GM18909 (cell line): ENCODE data around the gene LNP1.
"Not testable (repeated sequence)": the region's sequence is repeated elsewhere in the genome, so short reads cannot be mapped to it uniquely, and the experiment has no call there.

Source experiments
- ATAC-seq: cut with Tn5 transposase; IDR thresholded peaks from one replicate; pipeline ENCODE4 v1.9.1; 2021; ENCODE audit warnings: mild to moderate bottlenecking; ENCODE audit not compliant: unreplicated experiment, poor library complexity

The LNP1 gene, protein sequence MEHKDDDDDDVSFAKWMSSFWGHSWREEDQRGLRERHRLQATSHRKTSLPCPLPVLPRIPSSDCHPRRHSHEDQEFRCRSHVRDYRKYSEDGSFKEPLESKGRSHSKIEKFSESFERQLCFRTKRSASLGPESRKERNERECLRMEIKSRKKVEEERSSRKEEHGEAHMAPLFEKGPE

DNA sequence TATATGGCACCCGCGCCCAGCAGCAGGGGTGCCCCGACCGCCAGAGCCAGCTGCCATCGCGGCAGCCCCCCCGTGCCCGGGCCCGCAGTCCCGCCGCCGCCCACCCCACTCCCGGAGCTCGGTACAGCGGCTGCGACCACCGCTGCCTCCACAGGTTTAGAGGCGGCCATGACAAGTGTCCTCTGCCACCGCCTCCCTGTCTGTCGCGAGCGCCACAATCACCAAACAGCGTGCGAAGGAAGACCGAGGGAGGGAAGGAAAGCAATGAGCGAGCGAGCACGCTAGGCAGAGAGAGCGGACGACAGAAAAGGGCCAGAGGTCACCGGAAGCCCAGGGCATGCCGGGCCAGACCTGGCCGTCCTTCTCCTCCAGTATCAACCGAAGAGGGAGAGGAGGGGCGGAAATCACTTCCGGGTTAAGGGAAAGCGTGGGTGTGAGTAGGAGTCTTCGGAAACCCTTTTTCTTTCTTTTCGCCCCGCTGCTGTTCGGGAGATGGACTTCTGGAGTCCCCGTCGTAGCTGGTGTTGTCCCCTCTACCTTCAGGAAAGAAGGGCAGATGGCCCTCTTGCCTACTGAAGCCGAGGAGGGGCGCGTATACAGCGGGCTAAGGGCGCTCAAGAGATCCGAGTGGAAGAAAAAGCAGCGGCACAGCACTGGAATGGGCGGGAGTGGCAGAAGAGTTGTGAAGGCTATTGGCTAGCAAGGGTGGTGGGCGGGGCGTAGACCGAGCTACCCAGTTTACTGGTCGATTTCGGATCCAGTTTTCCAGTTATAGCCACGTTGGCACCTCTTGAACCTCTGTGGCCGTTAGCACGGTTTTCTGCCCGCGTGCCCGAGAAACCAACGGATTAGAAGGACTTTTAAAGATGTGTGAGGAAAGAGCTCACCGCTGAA lies at the start of gene LNP1, which contains the start of gene TOMM70:
Gene LNP1 (plus strand): TSS at position 760 of the 894 bp plus-strand sequence. CDS start 28,191 bp downstream, outside the sequence.
Gene TOMM70 (minus strand): TSS at position 310 of the 894 bp plus-strand sequence. CDS start 140 bp downstream, at position 170.
- ATAC-seq = peak; percentile 92

DNA sequence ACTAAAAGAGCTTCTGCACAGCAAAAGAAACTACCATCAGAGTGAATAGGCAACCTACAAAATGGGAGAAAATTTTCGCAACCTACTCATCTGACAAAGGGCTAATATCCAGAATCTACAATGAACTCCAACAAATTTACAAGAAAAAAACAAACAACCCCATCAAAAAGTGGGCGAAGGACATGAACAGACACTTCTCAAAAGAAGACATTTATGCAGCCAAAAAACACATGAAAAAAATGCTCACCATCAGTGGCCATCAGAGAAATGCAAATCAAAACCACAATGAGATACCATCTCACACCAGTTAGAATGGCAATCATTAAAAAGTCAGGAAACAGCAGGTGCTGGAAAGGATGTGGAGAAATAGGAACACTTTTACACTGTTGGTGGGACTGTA lies 49.6 kb upstream of the LNP1 start:
- not testable (repeated sequence) for ATAC-seq

DNA sequence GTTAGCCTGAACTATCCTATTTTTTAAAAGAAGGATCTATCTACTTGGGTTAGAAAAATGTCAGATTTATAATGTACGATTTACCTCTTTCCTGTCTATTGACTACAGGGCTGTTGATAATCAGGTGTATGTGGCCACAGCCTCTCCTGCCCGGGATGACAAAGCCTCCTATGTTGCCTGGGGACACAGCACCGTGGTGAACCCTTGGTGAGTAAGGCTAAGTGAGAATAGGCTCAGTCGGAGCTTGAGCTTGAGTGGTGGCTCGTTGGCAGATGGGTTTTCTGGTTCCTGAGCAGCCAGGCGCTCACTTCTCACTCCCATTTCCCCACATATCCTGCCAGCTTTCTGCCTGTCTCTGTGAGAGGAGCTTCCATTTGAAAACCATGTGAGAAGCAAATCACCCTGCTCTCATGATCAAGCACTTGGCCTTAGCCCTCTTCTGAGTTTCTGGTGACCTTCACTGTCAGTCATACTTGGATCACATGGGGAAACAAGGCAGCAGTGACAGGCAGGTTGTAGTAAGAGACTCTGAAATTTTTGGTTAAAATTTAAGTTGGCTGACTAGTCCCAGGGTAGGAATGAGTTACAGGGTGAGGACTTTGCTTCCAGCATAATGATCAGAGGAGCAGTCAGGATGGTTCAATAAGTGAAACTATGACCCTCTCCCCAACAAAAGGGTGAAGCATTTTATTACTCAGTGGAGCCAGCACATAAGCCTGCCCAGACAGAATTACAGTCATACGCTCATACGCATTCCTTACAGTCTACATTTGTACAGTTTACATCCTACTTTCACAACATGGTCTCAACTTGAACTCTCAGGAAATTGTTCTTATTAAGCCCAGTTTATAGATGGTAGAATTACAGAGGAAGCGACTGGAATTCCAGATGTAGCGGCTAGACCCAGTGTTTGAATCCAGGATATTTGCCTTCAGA lies 48.8 kb upstream of the LNP1 start:
- no peak for ATAC-seq

DNA sequence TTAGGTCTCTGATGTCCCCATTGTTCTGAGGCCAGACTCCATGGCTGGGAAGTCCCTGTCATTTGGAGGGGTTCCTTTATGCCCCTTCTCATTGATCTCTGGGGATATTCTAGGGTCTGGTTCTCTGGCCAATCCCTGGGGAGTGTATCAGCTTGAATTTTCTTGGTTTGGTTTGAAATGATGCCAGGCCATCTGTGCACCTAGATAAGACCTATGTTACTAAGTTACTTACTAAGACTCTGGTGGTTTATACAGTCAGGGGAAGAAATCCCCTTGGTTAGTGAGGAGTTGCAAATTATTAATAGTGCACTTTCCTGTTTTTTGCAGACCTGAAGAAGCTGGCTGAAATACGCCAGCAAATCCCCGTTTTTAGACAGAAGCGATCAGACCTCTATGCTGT lies 46.5 kb upstream of the LNP1 start:
- ATAC-seq = peak; percentile 76

DNA sequence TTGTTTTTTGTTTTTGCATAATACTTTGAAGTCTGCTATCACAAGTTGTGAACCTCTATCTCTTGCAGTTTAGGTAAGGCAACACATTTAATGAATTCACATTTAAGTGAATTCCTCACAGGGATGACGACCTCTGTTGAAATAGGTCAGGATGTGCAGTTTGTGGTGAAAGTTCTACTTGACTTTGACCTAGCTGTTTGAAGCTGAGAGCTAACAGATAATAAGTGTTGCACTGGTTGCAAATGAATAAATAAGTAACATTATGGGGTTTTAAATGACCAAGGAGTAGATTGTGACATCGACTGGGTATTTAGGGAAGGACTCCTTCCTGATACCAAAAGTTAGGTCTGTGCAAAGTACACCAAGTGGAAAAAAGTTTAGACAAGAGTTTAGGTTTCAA lies 42.9 kb upstream of the LNP1 start:
- ATAC-seq = no peak

DNA sequence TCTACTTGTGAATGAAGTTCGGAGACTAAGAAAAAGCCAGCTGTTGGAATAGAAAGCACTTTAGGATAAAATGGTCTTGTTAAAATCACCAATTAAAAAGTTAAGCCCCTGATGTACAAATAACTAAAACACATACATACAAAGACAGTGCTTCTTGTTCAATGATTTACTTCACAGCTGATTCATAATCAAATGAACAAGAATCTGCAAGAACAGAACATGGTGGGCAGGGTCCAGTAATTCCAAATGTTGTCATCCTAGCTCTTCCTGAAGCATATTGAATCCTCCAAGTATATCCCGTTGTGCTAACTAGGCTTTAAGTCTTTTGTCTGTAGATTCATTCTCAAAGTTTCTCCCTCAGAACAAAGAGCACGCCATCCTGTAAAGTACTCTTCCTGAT lies 42.3 kb upstream of the LNP1 start:
- no peak for ATAC-seq

DNA sequence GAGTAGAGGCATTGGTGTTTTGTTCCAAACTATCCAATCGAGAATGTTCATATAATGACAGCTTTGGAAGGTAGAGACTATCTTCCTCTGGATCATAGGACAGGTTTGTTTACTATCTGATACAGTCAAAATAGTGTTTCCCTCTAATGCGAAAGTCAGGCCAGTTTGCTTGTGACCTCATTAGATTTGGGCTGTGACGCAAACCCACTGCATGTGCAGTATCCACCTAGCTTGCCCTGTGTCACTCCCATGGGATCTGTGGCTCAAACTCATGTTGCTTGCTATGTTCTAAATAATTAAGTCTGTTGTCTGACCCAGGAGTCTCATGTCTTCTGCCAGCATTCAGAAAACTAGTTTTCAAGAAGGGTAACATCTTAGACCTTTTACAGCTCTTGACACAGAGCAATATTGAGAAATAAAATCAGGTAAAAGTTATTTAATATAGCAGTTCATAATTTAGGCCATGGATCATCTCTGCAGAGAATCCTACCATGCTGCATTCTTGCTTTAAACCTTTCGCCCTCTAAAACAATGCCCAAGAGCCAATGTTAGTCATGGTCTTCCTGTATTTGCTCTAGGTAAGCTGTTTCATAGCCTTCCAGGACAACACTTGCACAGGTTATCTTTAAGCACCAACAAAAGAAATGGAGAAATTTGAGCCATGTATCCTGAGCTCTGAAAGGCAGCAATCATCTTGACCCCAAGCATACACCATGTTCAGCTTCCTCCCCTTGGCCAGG lies 40.4 kb upstream of the LNP1 start:
- no peak for ATAC-seq

DNA sequence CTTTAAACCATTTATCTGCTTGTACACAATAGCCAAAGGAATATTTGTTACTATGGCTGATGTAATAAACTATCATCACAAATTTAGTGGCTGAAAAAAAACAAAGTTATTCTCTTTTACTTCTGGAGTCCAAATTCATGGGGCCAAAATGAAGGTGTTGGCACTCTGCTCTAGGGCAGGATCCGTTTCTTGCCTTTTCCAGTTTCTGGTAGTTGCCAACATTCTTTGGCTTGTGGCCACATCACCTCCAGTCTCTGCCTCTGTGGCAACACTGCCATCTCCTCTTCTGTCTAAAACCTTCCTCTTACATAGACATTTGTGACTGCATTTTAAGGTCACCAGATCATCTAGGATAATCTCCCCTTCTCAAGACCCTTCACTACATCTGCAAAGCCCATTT lies 39.4 kb upstream of the LNP1 start:
- no peak for ATAC-seq

DNA sequence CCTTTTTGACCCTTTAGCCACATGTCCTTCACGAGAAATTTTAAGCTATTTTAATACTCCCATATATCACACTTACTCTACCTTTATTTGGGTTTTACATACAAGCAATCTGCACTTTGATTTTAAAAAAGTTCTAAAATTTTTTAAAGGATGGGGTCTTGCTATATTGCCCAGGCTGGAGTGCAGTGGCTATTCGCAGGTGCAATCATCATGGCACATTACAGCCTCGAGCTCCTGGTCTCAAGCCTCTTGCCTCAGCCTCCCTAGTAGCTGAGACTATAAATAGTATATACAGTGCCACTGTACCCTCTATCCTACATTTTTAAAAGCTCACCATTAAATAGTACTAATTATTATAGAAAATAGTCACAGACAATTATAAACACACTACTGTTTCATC lies 36.9 kb upstream of the LNP1 start:
- no peak for ATAC-seq

DNA sequence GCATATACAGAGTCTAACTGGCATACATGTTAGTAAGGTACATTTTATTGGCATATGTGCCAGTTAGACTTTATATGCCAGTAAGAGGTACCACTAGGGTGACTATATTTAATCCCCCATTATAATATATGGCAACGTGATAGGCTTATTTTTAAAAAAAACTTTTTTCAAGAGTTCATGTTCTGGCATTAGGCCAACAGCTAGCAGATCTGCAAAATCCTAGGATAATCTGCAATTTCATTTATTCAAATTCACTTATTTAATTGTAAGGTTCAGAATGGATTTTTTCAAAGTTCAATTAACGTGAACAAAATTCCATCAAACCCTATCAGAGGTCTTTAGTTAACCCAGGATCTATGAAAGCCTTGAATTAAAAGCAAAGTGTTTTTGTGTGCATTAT lies 34.9 kb upstream of the LNP1 start:
- ATAC-seq = no peak

DNA sequence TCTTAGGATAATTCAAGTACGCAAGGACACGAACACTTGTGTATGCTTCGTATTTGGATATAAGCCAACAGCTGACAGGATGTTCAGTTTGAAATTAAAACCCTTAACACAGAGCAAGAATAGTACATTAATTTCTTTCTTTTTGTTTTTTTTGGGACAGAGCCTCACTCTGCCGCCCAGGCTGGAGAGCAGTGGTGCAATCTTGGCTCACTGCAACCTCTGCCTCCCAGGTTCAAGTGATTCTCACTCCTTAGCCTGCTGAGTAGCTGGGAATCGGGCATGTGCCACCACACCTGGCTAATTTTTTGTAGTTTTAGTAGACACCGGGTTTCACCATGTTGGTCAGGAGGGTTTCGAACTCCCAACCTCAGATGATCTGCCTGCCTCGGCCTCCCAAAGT lies 32.9 kb upstream of the LNP1 start:
- no peak for ATAC-seq

DNA sequence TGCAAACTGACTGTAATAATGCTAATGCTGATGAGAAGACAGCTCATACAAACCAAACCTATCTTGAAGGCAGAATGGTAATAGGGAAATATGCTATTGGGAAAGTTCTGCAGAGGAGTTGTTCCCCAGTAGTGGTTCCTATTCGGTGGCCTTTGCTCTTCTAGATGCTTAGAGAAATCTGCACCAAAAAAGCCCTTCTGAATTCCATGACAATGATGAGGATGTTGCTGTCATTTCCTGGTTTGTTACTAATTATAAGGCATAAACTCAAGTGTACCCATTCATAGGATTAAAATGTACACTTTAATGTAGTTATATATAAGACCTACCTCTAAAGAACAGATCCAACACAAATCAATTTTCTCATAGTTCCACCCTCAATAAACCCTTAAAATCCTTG lies 30.6 kb upstream of the LNP1 start:
- no peak for ATAC-seq

DNA sequence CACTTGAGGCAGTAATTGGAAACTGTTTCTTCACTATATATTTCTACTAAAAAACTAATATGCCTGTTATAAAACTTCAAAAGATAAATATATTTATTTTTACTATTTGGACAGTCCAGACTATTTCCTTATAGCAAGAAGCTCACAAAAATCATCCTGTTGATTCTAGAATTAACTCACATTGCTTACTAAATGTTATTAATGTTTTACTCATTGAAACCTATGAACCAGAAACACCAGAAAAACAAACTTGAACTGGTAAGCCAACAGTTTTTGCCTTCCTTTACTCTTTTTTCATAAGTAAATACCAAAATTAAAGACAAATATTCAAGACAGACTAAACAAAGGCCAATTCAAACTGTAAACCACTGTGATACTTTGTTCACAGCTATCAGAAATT lies 26.8 kb upstream of the LNP1 start:
- ATAC-seq = no peak

DNA sequence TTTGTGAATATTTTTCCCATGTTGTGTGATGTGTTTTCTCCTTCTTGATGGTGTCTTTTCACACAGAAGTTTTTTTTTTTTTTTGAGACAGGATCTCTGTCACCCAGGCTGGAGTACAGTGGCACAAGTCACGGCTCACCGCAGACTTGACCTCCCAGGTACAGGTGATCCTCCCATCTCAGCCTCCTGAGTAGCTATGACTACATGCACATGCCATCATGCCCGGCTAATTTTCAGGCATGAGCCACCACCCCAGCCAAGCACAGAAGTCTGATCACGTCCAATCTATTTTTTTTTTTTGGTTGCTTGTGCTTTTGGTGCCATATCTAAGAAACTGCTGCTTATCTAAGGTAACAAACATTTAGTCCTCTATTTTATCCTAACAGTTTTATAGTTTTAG lies 25.0 kb upstream of the LNP1 start:
- no peak for ATAC-seq

DNA sequence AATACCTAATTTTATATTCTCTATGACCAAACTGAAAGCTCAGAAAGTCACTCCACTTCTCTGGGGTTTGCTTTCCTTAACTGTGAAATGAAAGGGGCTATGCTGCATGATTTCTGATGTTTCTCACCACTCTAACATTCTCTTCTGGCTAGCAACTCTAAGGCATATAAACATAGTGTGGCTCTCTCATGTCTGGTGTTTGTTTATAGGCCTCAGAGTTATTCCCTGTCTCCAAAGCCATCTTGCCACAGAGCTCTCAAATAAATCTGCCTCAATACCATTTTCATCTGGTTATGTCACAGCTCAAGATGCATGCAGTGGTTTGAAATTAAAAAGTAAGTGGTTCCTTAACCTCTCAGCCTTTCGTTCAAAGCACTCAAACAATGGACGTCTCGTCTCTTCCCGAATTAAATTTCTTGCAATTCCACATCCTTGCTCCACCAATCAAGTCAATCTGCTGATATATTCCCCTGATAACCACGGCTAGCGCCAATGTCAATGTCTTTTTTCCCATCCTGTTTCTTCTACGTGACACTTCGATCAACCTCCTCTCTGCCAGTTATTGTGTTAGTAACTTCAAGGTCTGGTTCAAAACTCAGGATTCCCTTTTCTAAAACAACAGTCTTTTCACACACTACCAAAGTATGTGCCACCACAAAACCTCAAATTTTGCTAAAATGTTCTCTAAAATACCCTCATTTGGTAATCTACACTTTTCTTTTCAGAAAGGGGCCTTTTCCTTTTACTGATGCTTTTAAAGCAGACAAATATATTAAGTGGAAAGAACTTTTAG lies 16.4 kb upstream of the LNP1 start:
- ATAC-seq = no peak

DNA sequence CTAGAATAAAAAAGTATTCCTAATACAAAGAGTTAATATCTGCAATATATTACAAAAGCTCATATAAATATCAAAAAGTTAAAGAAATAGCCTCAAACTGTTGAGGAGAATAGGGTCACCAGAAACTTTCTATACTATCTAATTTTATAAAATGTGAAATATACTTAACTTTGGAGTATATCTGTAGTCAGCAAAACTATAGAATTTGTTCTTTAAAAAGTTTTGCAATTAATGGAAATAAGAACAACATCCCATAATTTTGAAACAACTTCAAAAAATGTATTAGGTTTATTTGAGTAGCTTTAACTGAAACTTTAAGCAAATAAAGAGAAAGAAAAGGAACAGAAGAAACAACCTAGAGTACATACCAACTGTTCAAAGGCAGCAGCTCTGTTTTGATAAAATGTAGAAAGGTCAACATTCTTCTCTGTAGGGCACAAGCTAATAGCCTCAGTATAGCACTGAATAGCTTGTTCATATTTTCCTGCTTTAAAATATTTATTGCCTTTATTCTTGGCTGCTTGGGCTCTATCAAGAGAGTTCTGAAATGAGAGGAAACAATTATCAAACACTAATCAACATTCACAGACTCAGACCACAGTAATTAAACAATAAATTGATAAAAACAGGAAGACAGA lies 14.8 kb upstream of the LNP1 start:
- no peak for ATAC-seq

DNA sequence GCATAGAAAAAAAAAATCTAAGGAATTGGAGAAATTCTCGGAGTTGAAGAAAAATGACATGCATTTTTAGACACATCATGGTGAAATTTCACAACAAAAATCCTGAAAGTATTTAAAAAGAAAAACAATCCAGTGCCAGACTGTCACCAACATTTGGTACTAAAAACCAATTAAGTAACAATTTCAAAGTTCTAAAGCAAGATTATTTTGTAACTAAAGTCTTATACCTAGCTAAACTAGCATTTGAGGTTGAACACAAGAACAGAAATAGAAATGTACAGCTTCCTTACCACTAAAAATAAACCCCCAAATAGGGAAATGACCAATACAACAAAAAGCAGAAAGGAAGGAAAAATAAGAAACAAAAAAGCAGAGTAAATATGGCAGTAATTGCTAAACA lies 12.3 kb upstream of the LNP1 start:
- no peak for ATAC-seq

DNA sequence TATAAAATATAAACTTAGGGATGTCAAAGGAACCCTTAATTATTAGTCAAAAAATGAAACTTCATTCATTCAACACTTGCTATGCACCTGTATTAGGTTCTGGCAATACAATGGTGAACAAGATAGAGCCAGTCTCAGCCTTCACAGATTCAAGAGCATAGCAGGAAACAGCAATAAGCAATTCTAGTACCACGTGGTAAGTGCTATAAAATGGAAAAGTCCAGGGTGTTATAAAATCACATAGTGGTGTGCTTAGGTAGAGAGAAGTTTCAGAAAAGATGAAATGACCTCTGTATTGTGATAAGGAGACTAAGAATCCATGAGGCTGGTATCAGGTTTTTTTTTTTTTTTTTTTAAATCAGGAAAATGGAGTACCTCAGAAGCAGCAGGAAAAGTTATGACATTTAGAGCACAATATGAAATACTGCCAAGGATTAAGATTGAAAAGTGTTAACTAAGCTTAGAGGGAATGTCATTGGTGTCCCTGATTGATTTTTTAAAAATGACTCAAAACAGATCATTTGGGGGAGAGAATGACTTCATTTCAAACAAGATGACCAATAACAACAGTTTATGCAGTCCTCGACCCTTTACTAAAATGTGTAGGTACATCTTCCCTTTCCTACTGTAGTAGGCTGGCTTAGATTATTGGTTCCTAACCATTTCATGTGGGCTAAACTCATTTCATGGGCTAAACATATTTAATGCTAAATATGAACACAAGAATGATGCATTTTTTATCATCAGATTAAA lies 5.5 kb upstream of the LNP1 start:
- no peak for ATAC-seq
